OCI-LY7 (cell line): ENCODE data around the gene RAD9A.

Experiments used
- CTCF ChIP-seq: fragments of 200-600 bp; sonication (generic); conservative IDR thresholded peaks from 2 replicates; pipeline ENCODE4 v1.5.1; 2014; ENCODE audit warnings: mild to moderate bottlenecking, antibody characterized with exemption, low read length, moderate library complexity, mixed read lengths
- EZH2phosphoT487 ChIP-seq: fragments of 200-600 bp; sonication (generic); IDR thresholded peaks from 2 replicates; pipeline ENCODE4 v1.6.1; 2018; ENCODE audit warnings: low read depth, borderline replicate concordance, mild to moderate bottlenecking, mixed run types, antibody characterized with exemption, low read length, moderate library complexity, mixed read lengths

- TF ChIP-seq CTCF (no peak), EZH2phosphoT487 (no peak)
Measured at GRCh38 chr11:67441731-67442351, 50.1 kb downstream of the RAD9A start.
